ENCODE results near the gene KIF5B. TPM values are rescaled to one million over a fixed set of nuclear protein-coding genes. Genes with fewer than 3 reads are reported as not detected.

Gene KIF5B
- total and polyA plus RNA-seq, 2 experiments from 2014 or later = 63.5 to 81.8 TPM

- TF ChIP-seq STAT1 (IDR thresholded peaks at IDR 0.05; ENCODE audit: unreplicated experiment) = no peak
Measured at GRCh38 chr10:32104622-32105509, 48.6 kb upstream of the KIF5B start (continued).

DNA sequence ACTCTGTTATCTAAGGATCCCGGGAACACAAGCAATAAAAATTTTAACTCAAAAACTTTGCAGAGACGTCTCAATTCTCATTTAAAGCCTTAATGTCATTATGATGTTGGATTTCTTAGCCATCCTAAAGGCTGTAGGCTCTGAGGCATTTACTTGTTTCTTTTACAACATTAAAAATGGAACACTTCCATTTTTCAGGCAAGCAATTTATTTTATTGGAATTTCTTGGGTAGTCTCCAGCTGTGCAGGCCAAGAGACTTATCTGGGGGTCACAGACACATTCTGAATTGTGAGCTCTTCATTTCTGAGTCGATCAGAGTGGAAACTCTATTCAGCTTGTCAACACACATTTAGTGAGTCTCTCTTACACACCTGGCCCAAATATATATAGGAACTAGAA is 48.0 kb upstream of the KIF5B start:
- no peaks in the 10 kb centered on the region for H3K79me2 ChIP-seq (replicated peaks; ENCODE audit: insufficient read depth)
- no peaks in the 10 kb centered on the region for H3F3A ChIP-seq (replicated peaks; ENCODE audit: low read depth)
- DNase-seq (ENCODE audit: low spot score) (no peak), ATAC-seq (no peak)
- no peak overlapping the region for H3K27ac Mint-ChIP-seq
- H3K36me3 Mint-ChIP-seq (ENCODE audit: low read depth) = peaks cover 2% of the 10 kb centered on the region; the same call in 1 of the 3 replicates
- peaks cover 5% of the 10 kb centered on the region for H3K4me1 Mint-ChIP-seq
- H3K4me3 ChIP-seq = no peak overlapping the region
- peaks cover 14% of the 10 kb centered on the region; the same call in 1 of the 2 replicates for H3K9me2 ChIP-seq (ENCODE audit: insufficient read depth)
- H3K27me3 Mint-ChIP-seq (ENCODE audit: insufficient read depth, low read depth, poor library complexity) = no peaks in the 10 kb centered on the region
- H3K27ac ChIP-seq (ENCODE audit: low read depth) = no peak overlapping the region
- no peaks in the 10 kb centered on the region for H4K20me1 ChIP-seq (replicated peaks; ENCODE audit: insufficient read depth)
- H2AFZ ChIP-seq = no peak overlapping the region
- no peak overlapping the region for H3K4me2 ChIP-seq
- H3K4me3 Mint-ChIP-seq = no peak overlapping the region
- peaks cover 5% of the 10 kb centered on the region for H3K9me3 Mint-ChIP-seq
- H3K27me3 ChIP-seq (ENCODE audit: insufficient read depth) = no peaks in the 10 kb centered on the region
- TF ChIP-seq CTCF (conservative IDR thresholded peaks at IDR 0.05; ENCODE audit: low read depth in 2 of 2) (no peak), CREB1 (CRISPR knock-in tag; IDR thresholded peaks at IDR 0.05; ENCODE audit: low read depth) (no peak), POLR2AphosphoS5 (IDR thresholded peaks at IDR 0.05; ENCODE audit: low read depth) (no peak), ZNF462 (CRISPR knock-in tag; IDR thresholded peaks at IDR 0.05) (no peak)
- no peaks in the 10 kb centered on the region for H3K4me1 ChIP-seq (ENCODE audit: insufficient read depth)
- no peaks in the 10 kb centered on the region; the same call in none of the 2 replicates for H3K36me3 ChIP-seq (ENCODE audit: insufficient read depth)

All from GM23338 (cell line).